Glomerular visceral epithelial cell (primary cell): Measurements from ENCODE around the gene MCM5.

ENCODE experiments used
- DNase-seq: peaks from one replicate; pipeline ENCODE4 v3.0.0-alpha.2; 2016; ENCODE audit errors: extremely low spot score

The MCM5 gene

GRCh38 chr22:35403356-35403755 is 3.4 kb downstream of the MCM5 start:
- no peak for DNase-seq

GRCh38 chr22:35404176-35404575 is 4.2 kb downstream of the MCM5 start:
- DNase-seq, result no peak

- DNase-seq, result no peak
Observed at GRCh38 chr22:35406443-35406842, 6.5 kb downstream of the MCM5 start.

- DNase-seq, result no peak
Observed at GRCh38 chr22:35407362-35407761, 7.4 kb downstream of the MCM5 start.

- DNase-seq, result no peak
Observed at GRCh38 chr22:35409783-35410662, 10.1 kb downstream of the MCM5 start.

GRCh38 chr22:35410663-35411034 is 10.7 kb downstream of the MCM5 start:
- DNase-seq, result no peak

- DNase-seq, result no peak
Observed at GRCh38 chr22:35411102-35411501, 11.2 kb downstream of the MCM5 start.

- no peak for DNase-seq
Observed at GRCh38 chr22:35413624-35414023, 13.7 kb downstream of the MCM5 start.

GRCh38 chr22:35417606-35418005 is 17.7 kb downstream of the MCM5 start:
- DNase-seq, result no peak

- DNase-seq, result no peak
Observed at GRCh38 chr22:35418088-35418487, 18.1 kb downstream of the MCM5 start.

- DNase-seq, result no peak
Observed at GRCh38 chr22:35418731-35419130, 18.8 kb downstream of the MCM5 start.

- DNase-seq, result no peak
Observed at GRCh38 chr22:35419756-35420155, 19.8 kb downstream of the MCM5 start.

GRCh38 chr22:35421121-35421520 is 21.2 kb downstream of the MCM5 start:
- DNase-seq, result no peak

- no peak for DNase-seq
Observed at GRCh38 chr22:35422145-35422544, 22.2 kb downstream of the MCM5 start.

- DNase-seq, result no peak
Observed at GRCh38 chr22:35422936-35423335, 23.0 kb downstream of the MCM5 start.

GRCh38 chr22:35424081-35424480 is 24.1 kb downstream of the MCM5 start:
- DNase-seq, result no peak

- DNase-seq, result no peak
Observed at GRCh38 chr22:35424761-35425160, 24.8 kb downstream of the MCM5 start.

GRCh38 chr22:35425546-35425945 is 25.6 kb downstream of the MCM5 start:
- DNase-seq, result no peak

- DNase-seq, result peak; percentile 73
Observed at GRCh38 chr22:35425971-35426800, 26.2 kb downstream of the MCM5 start.

- DNase-seq, result no peak
Observed at GRCh38 chr22:35426801-35427140, 26.8 kb downstream of the MCM5 start.

GRCh38 chr22:35430897-35431322 is 31.0 kb downstream of the MCM5 start:
- DNase-seq, result peak; percentile 93

GRCh38 chr22:35431483-35432227 is 31.7 kb downstream of the MCM5 start:
- DNase-seq, result no peak
